Colonic mucosa (tissue), 4 donors: ENCODE data around the gene CEP41. TPM values are rescaled to one million over a fixed set of nuclear protein-coding genes. Genes with fewer than 3 reads are reported as not detected.
A peak's percentile ranks its signal among the peaks of the same experiment; 100 is the strongest.

ENCODE experiments used
- DNase-seq: peaks from one replicate; pipeline ENCODE4 v3.0.0-alpha.2; 2020
- H3K27ac ChIP-seq: fragments of 200-600 bp; one replicate; pipeline ENCODE4 v1.8.0; 2021
- H3K27me3 ChIP-seq: fragments of 200-600 bp; one replicate; pipeline ENCODE4 v1.8.0; 2021
- H3K36me3 ChIP-seq: fragments of 200-600 bp; one replicate; pipeline ENCODE4 v1.8.0; 2021
- H3K4me1 ChIP-seq: fragments of 200-600 bp; one replicate; pipeline ENCODE4 v1.8.0; 2021; ENCODE audit warnings: mild to moderate bottlenecking
- H3K4me3 ChIP-seq: fragments of 200-600 bp; one replicate; pipeline ENCODE4 v1.8.0; 2021
- H3K9ac ChIP-seq, 2 donors: one replicate each; pipeline ENCODE4 v1.7.0; 2013; ENCODE audit warnings: control low read depth in 2 of 2, low read depth in 2 of 2, low read length in 2 of 2
- H3K9me3 ChIP-seq: fragments of 200-600 bp; one replicate; pipeline ENCODE4 v1.8.0; 2021
- CTCF ChIP-seq: fragments of 200-600 bp; IDR thresholded peaks from one replicate; pipeline ENCODE4 v1.8.0; 2022; ENCODE audit warnings: antibody characterized with exemption, mild to moderate bottlenecking
- intact Hi-C: fragments of 100-400 bp; cut with DNase I; formaldehyde crosslinking; loops from one replicate; pipeline ENCODE4 v1.14.1; 2022
- total RNA-seq, 2 donors: library from RNA; stranded (reverse); fragmentation: NEBNext Ultra II Directional in 1 of 2; extraction: Animal tissue kit (Norgen Biotek cat#: 25700) in 1 of 2; gene quantifications; one replicate each; pipeline ENCODE4 v1.2.1, GENCODE V29; 2021
- donor health status: healthy.
- donor health status: DM: no; HTN: no; CAD: no.
- donor health status: DM: no; HTN: no; CAD: no.

Gene CEP41
- total RNA-seq, 2 donors from 2014 or later = 6.9 to 13.6 TPM

GRCh38 chr7:130486954-130487436, 46.2 kb upstream of the CEP41 start:
- intact Hi-C loops = no loop called here
- Histone ChIP-seq H3K27me3 (no peaks in the 10 kb centered on the region), H3K9me3 (no peaks in the 10 kb centered on the region), H3K27ac (peak overlapping the region; percentile 47), H3K36me3 (no peaks in the 10 kb centered on the region), H3K4me1 (no peaks in the 10 kb centered on the region), H3K9ac (peak overlapping the region; percentile 64 to 67), H3K4me3 (peak overlapping the region; percentile 48)
- TF ChIP-seq CTCF = no peak
- no peak for DNase-seq

GRCh38 chr7:130486114-130486953, 45.5 kb upstream of the CEP41 start:
- Histone ChIP-seq H3K27me3 (no peaks in the 10 kb centered on the region), H3K4me3 (peak overlapping the region; percentile 48), H3K27ac (peak overlapping the region; percentile 47), H3K4me1 (no peaks in the 10 kb centered on the region), H3K36me3 (no peaks in the 10 kb centered on the region), H3K9ac (peak overlapping the region; percentile 64 to 67), H3K9me3 (no peaks in the 10 kb centered on the region)
- TF ChIP-seq CTCF = peak; percentile 84
- DNase-seq = peak; percentile 84
- intact Hi-C loops = no loop called here

GRCh38 chr7:130485734-130486113, 44.9 kb upstream of the CEP41 start:
- no peaks in the 10 kb centered on the region for H3K36me3 ChIP-seq
- no peaks in the 10 kb centered on the region for H3K27me3 ChIP-seq
- DNase-seq = no peak
- TF ChIP-seq CTCF = no peak
- no peaks in the 10 kb centered on the region for H3K4me1 ChIP-seq
- intact Hi-C loops = no loop called here
- peak overlapping the region; percentile 48 for H3K4me3 ChIP-seq
- no peak overlapping the region for H3K27ac ChIP-seq
- no peaks in the 10 kb centered on the region for H3K9me3 ChIP-seq
- peak overlapping the region in 1 of 2 donors; percentile 64 for H3K9ac ChIP-seq

- no peak for TF ChIP-seq CTCF
- H3K27ac ChIP-seq = no peak overlapping the region
- no peak overlapping the region for H3K4me3 ChIP-seq
- intact Hi-C loops = no loop called here
- H3K9me3 ChIP-seq = no peaks in the 10 kb centered on the region
- H3K4me1 ChIP-seq = no peaks in the 10 kb centered on the region
- no peak overlapping the region for H3K9ac ChIP-seq
- H3K36me3 ChIP-seq = no peaks in the 10 kb centered on the region
- no peaks in the 10 kb centered on the region for H3K27me3 ChIP-seq
- DNase-seq = no peak
Observed at GRCh38 chr7:130483031-130483430, 42.2 kb upstream of the CEP41 start.

GRCh38 chr7:130481898-130482297, 41.1 kb upstream of the CEP41 start:
- intact Hi-C loops = no loop called here
- Histone ChIP-seq H3K9me3 (no peaks in the 10 kb centered on the region), H3K36me3 (no peaks in the 10 kb centered on the region), H3K4me3 (no peak overlapping the region), H3K27ac (no peak overlapping the region), H3K9ac (no peak overlapping the region), H3K4me1 (no peaks in the 10 kb centered on the region), H3K27me3 (no peaks in the 10 kb centered on the region)
- no peak for TF ChIP-seq CTCF
- no peak for DNase-seq
